Stimulated activated CD4-positive, alpha-beta T cell treated with anti-CD3 and anti-CD28 coated beads, Interleukin-4, amount 100 ng/mL, for 48 hours (primary cell): ENCODE data around the gene GALNT16.

ENCODE experiments used
- DNase-seq, 2 donors: peaks; one replicate each; pipeline ENCODE4 v3.0.0-alpha.2; 2020; ENCODE audit warnings: low read depth in 2 of 2

GALNT16 gene

GRCh38 chr14:69335371-69335771, 75.4 kb downstream of the GALNT16 start:
- DNase-seq: no peak

GRCh38 chr14:69337984-69338383, 78.0 kb downstream of the GALNT16 start:
- no peak for DNase-seq

DNA sequence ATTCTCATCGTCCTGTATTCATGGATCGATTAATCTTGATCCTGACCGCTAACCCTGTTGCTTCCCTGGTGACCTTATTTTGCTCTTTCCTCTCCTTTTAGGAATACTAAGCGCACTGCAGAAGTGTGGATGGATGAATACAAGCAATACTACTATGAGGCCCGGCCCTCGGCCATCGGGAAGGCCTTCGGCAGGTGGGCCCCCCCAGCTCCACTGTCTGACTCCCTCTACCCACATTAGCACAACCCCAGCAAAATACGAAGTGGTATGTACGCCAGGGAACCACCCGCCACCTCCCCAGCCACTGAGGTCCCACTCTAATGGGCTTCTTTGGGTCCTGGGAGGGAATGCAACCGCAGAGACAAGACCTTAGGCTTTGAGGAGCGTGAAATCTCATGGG, 79.5 kb downstream of the GALNT16 start:
- no peak for DNase-seq

DNA sequence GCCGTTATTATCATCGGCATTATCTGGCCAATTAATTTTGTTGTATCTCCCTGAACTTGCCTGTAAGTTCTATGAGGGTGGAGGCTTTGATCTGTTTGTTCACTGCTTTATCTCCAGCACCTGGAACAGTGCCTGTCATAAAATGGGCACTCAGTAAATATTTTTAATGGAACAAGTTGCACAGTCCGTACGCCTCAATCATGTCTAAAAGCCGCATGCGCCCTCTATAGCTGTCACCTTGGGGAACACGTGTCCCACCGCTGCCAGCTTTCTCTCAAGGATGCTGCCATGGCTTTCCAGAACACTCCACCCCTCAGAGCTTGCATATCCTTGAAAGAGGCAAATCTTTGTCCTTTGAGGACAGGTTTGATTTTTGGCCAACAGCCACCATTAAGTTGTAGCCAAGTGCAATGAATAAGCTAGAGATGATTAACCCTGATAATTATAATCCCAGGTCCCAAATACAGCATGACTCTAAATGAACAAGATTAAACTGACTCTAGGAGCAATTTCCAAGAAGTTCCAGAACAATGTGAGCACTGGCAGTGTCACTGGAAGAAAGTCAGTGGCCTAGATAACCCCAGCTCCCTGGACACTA, 83.1 kb downstream of the GALNT16 start:
- DNase-seq: no peak

- no peak for DNase-seq
Measured at GRCh38 chr14:69344171-69344570, 84.2 kb downstream of the GALNT16 start.

GRCh38 chr14:69345402-69345801, 85.4 kb downstream of the GALNT16 start:
- no peak for DNase-seq

GRCh38 chr14:69346710-69347109, 86.8 kb downstream of the GALNT16 start:
- DNase-seq: no peak

GRCh38 chr14:69349091-69349777, 89.3 kb downstream of the GALNT16 start:
- DNase-seq: no peak

- DNase-seq: no peak
Measured at GRCh38 chr14:69350892-69351291, 90.9 kb downstream of the GALNT16 start.

- DNase-seq: no peak
Measured at GRCh38 chr14:69351385-69351784, 91.4 kb downstream of the GALNT16 start.

- no peak for DNase-seq
Measured at GRCh38 chr14:69351911-69352310, 92.0 kb downstream of the GALNT16 start.

GRCh38 chr14:69353168-69353567, 93.2 kb downstream of the GALNT16 start:
- DNase-seq: no peak

DNA sequence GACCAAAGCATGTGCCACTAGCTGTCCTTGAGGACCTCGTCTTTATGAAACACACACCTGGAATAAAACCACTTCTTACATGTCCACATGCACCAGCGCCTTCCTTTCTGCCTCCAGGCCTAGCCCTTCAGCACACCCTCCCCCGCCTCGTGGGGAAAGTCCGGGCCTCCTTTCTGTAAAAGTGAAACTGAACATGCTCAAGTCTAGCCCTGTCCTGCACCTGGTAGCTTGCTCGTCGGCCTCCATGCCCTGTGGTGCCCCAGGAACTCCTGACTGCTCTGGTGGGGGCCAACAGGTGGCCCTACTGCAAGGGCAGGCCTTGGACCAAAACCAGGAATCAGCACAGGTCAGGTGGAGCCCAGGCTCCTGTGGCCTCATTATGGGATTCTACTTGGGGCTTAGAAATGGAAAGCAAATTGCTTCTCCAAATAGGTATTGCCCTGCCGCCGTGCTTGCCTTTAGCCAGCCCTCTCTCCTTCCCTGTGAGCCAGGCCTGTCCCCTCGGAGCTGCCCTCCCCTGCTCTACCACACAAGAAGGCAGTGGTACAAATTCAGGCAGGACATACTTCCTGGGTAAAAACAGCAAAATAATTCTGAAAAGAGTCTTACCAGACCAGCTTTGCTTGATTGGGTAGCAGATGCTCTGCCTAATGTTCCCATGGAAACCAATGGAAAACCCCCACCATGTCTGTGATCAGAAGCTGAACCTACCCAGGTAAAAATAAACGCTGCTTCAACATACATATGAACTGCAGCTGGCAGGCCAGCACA, 94.6 kb downstream of the GALNT16 start:
- peak; percentile 57 to 58 for DNase-seq

DNA sequence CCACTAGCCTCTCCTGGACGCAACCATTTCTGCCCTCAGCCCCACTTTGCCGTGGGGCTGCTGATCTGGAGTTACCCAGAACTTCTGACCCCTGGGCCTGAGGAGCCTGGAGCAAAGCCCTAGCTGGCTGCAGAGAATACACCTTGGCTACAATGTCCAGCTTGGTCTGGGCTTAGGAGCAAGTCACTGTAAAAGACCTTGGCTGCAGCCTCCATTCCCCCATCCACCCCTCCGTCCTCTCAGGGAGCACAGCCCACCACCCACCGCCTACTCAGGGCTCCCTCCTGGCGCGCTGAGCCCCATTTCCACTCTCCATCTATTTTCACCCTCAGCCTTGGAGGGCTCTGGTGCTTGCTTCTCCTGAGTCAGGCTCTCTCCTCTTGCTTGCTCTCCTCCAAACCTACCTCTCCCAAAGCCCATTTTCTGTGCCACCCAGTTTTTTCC, 95.2 kb downstream of the GALNT16 start:
- DNase-seq: no peak

- DNase-seq: no peak
Measured at GRCh38 chr14:69355607-69356281, 95.8 kb downstream of the GALNT16 start.

DNA sequence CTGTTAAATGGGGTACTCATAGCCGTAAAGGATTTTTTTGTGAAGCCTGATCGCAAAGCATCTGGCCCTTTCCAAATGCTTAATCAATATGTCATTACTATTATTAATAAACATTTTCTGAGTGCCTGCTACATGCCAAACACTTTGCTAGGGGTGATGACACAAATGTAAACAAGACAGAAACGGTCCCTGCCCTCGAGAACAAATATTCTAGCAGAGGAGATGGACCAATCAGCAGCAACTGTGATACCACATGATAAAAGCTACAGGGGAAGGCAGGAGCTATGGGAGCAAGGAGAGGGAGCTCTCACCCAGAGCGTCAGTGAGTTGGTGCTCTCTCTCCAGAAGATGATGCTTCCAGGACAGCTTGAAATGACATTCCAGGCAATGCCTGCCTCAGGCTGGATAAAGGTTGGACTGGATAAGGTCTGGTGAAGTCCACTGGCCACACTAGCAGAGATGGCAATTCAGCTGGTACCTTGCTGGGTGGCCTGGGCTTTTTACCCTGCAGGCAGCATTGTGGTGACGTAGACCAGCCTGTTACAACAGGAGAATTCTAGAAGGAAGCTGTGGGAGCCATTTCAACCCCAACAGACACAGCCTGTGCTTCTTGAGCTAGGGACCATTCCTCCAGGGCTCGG, 97.1 kb downstream of the GALNT16 start:
- DNase-seq: no peak

DNA sequence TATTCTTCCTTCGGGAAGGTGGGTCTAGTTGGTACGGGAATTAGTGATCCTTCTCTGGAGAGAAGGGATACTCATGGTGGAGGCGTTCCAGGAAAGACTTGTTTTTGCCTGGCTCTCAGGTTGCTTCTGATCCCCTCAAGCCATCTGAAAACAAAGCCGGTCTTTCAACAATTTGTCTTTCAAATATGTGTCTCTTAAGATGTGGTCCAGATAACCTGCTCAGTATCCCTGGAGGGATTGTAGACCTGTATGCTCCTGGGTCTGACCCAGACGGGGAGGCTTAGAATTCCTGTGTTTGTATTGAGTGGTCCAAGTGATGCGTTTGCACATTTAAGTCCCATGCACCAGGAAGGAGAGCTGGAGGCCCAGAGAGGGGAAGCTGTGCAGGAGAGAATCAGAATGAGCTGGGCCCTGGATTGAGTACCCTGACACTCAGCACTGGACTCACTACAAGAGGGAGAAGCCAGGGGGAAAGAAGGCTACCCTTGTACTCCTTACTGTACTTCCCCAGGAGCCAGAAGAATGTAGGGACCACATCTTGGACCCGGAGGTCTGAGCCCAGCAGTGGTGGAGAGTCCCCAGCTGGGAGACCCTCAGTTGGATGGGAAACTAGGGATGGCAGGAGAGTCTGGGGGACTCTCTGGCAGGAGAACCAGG, 97.7 kb downstream of the GALNT16 start:
- DNase-seq: no peak

DNA sequence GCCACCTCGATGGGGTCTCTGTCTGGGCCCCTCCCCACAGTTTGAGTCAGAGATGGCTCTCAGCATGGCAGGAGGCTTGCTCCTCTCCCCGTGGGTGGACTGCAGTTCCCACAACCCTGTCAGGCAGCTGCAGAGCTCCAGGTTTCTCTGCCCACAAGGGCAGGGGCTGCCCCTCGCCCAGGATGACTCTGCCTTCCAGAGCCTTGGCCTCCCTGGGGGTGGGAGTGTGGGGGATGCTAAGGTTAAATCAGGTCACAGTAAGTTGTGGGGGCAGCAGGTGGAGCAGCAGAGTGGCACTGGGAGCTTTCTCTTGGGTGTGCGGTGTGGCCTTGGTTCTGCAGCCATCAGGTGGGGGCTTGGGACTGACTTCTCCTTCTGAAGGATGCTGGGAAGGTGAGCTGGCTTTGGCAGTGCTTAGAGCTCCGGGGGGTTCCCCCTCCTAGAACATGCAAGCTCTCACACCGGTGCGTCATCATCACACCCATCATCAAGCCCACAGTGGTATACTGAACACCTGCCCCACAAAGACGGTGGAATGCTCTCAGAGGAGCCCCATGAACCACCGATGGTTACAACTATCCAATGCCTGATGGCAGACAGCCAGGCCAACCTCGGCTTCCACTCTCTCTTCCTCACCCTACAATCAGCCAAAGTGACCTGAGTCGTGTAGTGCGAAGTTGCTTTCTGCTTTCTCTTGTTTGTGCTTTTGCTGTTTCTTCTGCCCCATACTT, 98.4 kb downstream of the GALNT16 start:
- DNase-seq: peak; percentile 45 to 47

DNA sequence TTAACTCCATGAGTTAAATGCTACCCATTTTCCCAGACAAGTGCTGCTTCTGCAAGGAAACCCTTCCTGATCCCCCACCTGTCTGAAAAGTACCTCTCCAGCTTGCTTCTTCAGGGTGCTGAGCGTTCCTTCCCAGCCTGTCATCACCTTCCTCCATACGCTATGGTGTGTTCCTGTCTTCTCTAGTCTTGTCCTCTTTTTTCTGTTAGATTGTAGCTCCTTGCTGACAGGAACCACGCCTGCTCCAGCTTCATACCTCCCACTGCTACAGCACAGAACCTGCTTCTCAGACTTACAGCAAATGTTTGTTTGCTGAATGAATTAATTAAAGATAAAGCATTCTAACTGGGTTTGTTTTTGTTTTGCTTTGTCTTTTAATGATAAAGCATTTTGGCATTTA, 99.0 kb downstream of the GALNT16 start:
- DNase-seq: no peak

DNA sequence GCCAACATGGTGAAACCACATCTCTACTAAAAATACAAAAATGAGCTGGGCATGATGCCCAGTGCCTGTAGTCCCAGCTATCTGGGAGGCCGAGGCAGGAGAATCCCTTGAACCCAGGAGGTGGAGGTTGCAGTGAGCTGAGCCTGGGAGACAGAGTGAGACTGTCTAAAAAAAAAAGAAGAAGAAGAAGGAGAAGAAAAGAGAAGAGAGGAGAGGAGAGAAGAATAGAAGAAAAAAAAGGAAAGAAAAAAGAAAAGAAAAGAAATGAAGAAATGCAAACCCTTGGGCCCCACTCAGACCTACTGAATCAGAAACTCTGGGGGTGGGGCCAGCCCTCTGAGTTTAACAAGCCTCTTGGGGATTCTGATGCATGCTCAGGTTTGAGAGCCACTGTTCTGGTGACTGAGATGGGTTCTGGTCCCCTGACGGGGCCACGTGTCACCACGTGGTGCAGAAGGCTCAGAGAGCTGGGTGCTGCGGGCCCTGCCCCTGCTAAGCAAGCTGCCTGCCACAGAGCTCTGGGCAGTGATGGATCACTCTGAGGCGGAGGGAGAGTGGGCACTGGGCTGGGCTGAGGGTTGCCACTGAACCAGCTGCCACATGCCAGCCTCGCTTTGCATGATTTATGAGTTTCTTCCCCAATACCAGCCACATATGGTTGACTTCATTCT, 100.6 kb downstream of the GALNT16 start:
- no peak for DNase-seq
